GM13977 (cell line): ENCODE data around the gene KRT39.

ENCODE experiments used
- DNase-seq: peaks from one replicate; pipeline ENCODE4 v3.0.0; 2012; ENCODE audit warnings: low spot score
- in situ Hi-C: fragments of 300-500 bp; cut with MboI; formaldehyde crosslinking; loops from one replicate; pipeline ENCODE4 v1.12.0; 2022; ENCODE audit warnings: low sequenced_read_pairs, low pct_unique_long_range_greater_than_20kb, mixed read lengths, inconsistent platforms; ENCODE audit not compliant: unreplicated experiment
- TF ChIP-seq, protein P1 (sequence below): IDR thresholded peaks from 2 replicates; pipeline ENCODE4 v1.5.1; 2012; ENCODE audit warnings: mild to moderate bottlenecking, control low read depth; ENCODE audit not compliant: insufficient read depth; ENCODE audit errors: extremely low read depth, missing control alignments

The KRT39 gene

GRCh38 chr17:40997361-40997760 lies 30.6 kb upstream of the KRT39 start:
- in situ Hi-C loops, result no loop called here
- TF ChIP-seq, protein P1, sequence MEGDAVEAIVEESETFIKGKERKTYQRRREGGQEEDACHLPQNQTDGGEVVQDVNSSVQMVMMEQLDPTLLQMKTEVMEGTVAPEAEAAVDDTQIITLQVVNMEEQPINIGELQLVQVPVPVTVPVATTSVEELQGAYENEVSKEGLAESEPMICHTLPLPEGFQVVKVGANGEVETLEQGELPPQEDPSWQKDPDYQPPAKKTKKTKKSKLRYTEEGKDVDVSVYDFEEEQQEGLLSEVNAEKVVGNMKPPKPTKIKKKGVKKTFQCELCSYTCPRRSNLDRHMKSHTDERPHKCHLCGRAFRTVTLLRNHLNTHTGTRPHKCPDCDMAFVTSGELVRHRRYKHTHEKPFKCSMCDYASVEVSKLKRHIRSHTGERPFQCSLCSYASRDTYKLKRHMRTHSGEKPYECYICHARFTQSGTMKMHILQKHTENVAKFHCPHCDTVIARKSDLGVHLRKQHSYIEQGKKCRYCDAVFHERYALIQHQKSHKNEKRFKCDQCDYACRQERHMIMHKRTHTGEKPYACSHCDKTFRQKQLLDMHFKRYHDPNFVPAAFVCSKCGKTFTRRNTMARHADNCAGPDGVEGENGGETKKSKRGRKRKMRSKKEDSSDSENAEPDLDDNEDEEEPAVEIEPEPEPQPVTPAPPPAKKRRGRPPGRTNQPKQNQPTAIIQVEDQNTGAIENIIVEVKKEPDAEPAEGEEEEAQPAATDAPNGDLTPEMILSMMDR, result no peak
- DNase-seq, result no peak

DNA sequence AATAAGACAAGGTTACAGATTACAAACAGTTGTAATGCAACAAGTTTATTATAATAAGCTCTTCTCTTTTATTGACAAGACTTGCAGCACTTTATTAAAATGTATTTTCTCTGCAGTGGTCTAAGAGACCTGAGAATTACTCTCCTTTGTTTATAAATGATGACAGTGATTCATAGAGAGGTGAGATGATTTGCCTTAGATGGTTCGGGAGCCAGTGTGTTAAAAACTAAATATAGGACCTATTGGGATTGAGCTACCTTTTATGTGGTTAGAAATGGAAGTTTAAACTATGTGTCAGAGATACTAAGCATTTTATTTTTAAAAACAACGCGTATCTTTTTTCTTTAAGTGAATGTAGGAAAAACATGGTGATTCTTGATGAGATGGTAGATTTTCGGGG lies 30.1 kb upstream of the KRT39 start:
- TF ChIP-seq, protein P1, result no peak
- no peak for DNase-seq
- in situ Hi-C loops, result no loop called here

GRCh38 chr17:40995116-40995515 lies 28.4 kb upstream of the KRT39 start:
- in situ Hi-C loops, result no loop called here
- no peak for DNase-seq
- TF ChIP-seq, protein P1, result no peak

DNA sequence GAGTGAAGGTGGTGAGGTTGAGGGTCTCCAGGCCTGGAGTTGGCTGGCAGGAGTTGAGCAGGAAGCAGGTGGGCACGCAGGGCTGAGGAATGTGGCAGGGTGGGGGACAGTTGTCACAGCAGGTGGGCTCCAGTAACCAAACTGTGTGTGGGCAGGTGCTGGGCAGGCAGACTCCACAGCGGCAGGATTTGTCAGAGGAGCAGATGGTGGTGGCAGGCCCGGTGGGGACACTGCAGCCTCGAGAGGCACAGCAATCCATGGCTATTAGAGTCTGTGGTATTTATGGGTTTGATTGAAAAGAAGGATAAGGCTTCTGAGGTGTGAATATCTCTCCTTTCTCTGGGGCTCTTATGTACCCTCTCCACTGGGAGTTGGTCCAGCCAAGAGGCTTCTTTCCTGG lies 27.1 kb upstream of the KRT39 start, which contains the start of gene KRTAP3-3:
Gene KRTAP3-3 (minus strand): TSS at position 326 of the 400 bp plus-strand sequence. CDS start 67 bp downstream, at position 259.
- TF ChIP-seq, protein P1, result no peak
- in situ Hi-C loops, result no loop called here
- no peak for DNase-seq

DNA sequence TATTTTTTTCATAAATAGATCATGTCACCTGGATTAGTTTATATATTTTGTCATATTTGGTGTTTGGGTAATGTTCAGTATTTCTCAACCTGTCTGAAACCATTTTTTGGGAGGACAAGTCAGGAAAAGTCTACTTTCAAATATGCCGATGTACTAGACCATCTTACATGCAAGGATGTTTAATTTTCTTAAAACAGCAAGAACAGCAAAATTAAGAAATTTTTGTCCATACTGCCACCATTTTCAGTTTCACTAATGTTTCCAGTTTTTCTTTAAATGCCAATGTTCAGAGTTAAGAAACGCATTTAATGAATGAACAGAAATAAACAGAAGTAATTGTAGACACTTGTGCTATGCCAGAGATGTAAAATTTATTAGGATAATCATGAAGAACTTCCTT lies 26.3 kb upstream of the KRT39 start:
- TF ChIP-seq, protein P1, result no peak
- in situ Hi-C loops, result no loop called here
- no peak for DNase-seq

- TF ChIP-seq, protein P1, result no peak
- in situ Hi-C loops, result no loop called here
- DNase-seq, result no peak
These were observed 25.9 kb upstream of the KRT39 start for GRCh38 chr17:40992666-40993065.

- TF ChIP-seq, protein P1, result no peak
- in situ Hi-C loops, result no loop called here
- no peak for DNase-seq
These were observed 20.2 kb upstream of the KRT39 start for GRCh38 chr17:40986920-40987319.
